Effector CD4-positive, alpha-beta T cell (primary cell): ENCODE measurements around the gene TRIO.

Experiments
- DNase-seq: peaks from one replicate; pipeline ENCODE4 v3.0.0-alpha.2; 2020

The TRIO gene

GRCh38 chr5:14171046-14171445 lies 27.9 kb downstream of the TRIO start:
- DNase-seq: no peak

- DNase-seq: no peak
These were observed 28.5 kb downstream of the TRIO start for GRCh38 chr5:14171621-14172020.

- no peak for DNase-seq
These were observed 29.1 kb downstream of the TRIO start for GRCh38 chr5:14172149-14172795.

GRCh38 chr5:14173377-14174229 lies 30.5 kb downstream of the TRIO start:
- DNase-seq: no peak

GRCh38 chr5:14174230-14174636 lies 31.1 kb downstream of the TRIO start:
- no peak for DNase-seq

- DNase-seq: no peak
These were observed 32.2 kb downstream of the TRIO start for GRCh38 chr5:14175381-14175780.

GRCh38 chr5:14176888-14177287 lies 33.7 kb downstream of the TRIO start:
- no peak for DNase-seq

- DNase-seq: no peak
These were observed 34.5 kb downstream of the TRIO start for GRCh38 chr5:14177634-14178033.

GRCh38 chr5:14178091-14178490 lies 34.9 kb downstream of the TRIO start:
- no peak for DNase-seq

GRCh38 chr5:14178671-14179211 lies 35.6 kb downstream of the TRIO start:
- no peak for DNase-seq

GRCh38 chr5:14179446-14179845 lies 36.3 kb downstream of the TRIO start:
- DNase-seq: no peak

GRCh38 chr5:14180437-14180836 lies 37.3 kb downstream of the TRIO start:
- no peak for DNase-seq

- DNase-seq: no peak
These were observed 38.3 kb downstream of the TRIO start for GRCh38 chr5:14181299-14181968.

GRCh38 chr5:14182761-14183160 lies 39.6 kb downstream of the TRIO start:
- DNase-seq: no peak

GRCh38 chr5:14183187-14183939 lies 40.2 kb downstream of the TRIO start:
- no peak for DNase-seq

GRCh38 chr5:14184082-14184481 lies 40.9 kb downstream of the TRIO start:
- DNase-seq: no peak

- no peak for DNase-seq
These were observed 41.6 kb downstream of the TRIO start for GRCh38 chr5:14184725-14185124.

- no peak for DNase-seq
These were observed 42.4 kb downstream of the TRIO start for GRCh38 chr5:14185326-14186058.

GRCh38 chr5:14186059-14186830 lies 43.1 kb downstream of the TRIO start:
- no peak for DNase-seq

- DNase-seq: no peak
These were observed 44.0 kb downstream of the TRIO start for GRCh38 chr5:14187157-14187556.

- DNase-seq: no peak
These were observed 44.5 kb downstream of the TRIO start for GRCh38 chr5:14187660-14188059.
